ENCODE measurements around the gene ANKRD7.

Gene ANKRD7

GRCh38 chr7:118184565-118184940, 40.0 kb upstream of the ANKRD7 start:
- DNase-seq (ENCODE audit: extremely low read depth, low read depth), result no peak
- peak overlapping the region; percentile 62 for H3K4me3 ChIP-seq (replicated peaks; ENCODE audit: low read depth, low read length)
- no peak for TF ChIP-seq CTCF (IDR thresholded peaks at IDR 0.05; ENCODE audit: low read depth, low read length, missing control alignments)

- no peak for DNase-seq (ENCODE audit: extremely low read depth, low read depth)
- peak overlapping the region; percentile 62 for H3K4me3 ChIP-seq (replicated peaks; ENCODE audit: low read depth, low read length)
- no peak for TF ChIP-seq CTCF (IDR thresholded peaks at IDR 0.05; ENCODE audit: low read depth, low read length, missing control alignments)
Measured at GRCh38 chr7:118185163-118185860, 39.2 kb upstream of the ANKRD7 start.

- H3K4me3 ChIP-seq (replicated peaks; ENCODE audit: low read depth, low read length), result peak overlapping the region; percentile 62; the same call in 1 of the 2 replicates
- DNase-seq (ENCODE audit: extremely low read depth, low read depth), result no peak
- no peak for TF ChIP-seq CTCF (IDR thresholded peaks at IDR 0.05; ENCODE audit: low read depth, low read length, missing control alignments)
Measured at GRCh38 chr7:118186501-118186900, 38.0 kb upstream of the ANKRD7 start.

DNA sequence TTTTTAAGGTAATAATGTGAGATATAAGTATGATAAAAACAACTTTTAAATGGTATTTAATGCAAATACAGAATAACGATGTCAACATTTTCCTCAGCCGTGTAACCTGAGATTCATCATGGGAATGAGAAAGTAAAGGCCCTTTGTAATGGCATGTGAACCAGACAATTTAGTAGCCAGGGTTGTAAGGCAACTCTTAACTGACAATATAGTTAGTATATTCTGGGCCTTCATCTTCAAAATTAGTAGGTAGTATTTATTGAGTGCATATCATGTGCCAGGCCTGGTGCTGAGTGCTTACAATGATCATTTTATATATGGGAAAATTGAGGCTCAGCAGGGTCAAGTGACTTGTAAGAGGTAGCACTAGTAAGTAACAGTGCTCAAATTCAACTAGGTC, 29.9 kb upstream of the ANKRD7 start:
- no peak overlapping the region for H3K4me3 ChIP-seq (replicated peaks; ENCODE audit: low read depth, low read length)
- no peak for DNase-seq (ENCODE audit: extremely low read depth, low read depth)
- no peak for TF ChIP-seq CTCF (IDR thresholded peaks at IDR 0.05; ENCODE audit: low read depth, low read length, missing control alignments)

- DNase-seq (ENCODE audit: extremely low read depth, low read depth), result peak; percentile 46
- H3K4me3 ChIP-seq (replicated peaks; ENCODE audit: low read depth, low read length), result no peak overlapping the region
- peak; percentile 69 for TF ChIP-seq CTCF (IDR thresholded peaks at IDR 0.05; ENCODE audit: low read depth, low read length, missing control alignments)
Measured at GRCh38 chr7:118195837-118196474, 28.5 kb upstream of the ANKRD7 start.

DNA sequence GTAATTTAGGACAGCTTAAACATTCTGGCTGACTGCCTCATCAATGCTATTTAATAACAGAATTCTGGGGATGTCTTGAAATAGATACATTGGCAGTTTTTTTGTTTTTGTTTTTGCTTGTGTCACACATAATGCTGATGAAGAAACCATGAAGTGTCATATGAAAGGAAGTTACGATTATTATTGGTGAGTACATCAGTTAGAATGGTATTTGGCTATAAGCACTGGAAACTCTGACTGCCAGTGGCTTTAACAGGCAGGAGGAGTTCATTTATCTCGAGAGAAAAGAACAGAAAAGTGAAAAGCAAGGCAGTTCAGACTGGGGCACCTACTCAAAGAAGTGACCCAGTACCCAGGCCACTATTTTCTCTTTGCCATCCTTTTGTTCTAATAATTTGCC, 22.4 kb upstream of the ANKRD7 start:
- DNase-seq (ENCODE audit: extremely low read depth, low read depth), result no peak
- H3K4me3 ChIP-seq (replicated peaks; ENCODE audit: low read depth, low read length), result no peak overlapping the region
- no peak for TF ChIP-seq CTCF (IDR thresholded peaks at IDR 0.05; ENCODE audit: low read depth, low read length, missing control alignments)

Measured in HFF-Myc (cell line).